Measurements from ENCODE around the gene HIVEP3. TPM values are rescaled to one million over a fixed set of nuclear protein-coding genes. Genes with fewer than 3 reads are reported as not detected.
"Not testable (repeated sequence)": the region's sequence is repeated elsewhere in the genome, so short reads cannot be mapped to it uniquely, and the experiment has no call there.

The HIVEP3 gene
- total RNA-seq, 4 donors from 2014 or later = 1.4 to 3.0 (median 2.3) TPM

- Histone ChIP-seq H3K9me3 (no peaks in the 10 kb centered on the region), H3K27me3 (no peaks in the 10 kb centered on the region), H3K4me1 (peaks cover 0 to 4% (median 0%) of the 10 kb centered on the region in 4 donors), H3K36me3 (no peaks in the 10 kb centered on the region), H3K27ac (replicated peaks in 1 of 4) (no peak overlapping the region), H3K4me3 (no peak overlapping the region)
- DNase-seq (ENCODE audit: extremely low spot score) = no peak
- TF ChIP-seq CTCF (IDR thresholded peaks at IDR 0.05) (no peak), EP300 (IDR thresholded peaks at IDR 0.05) (no peak), POLR2AphosphoS5 (IDR thresholded peaks at IDR 0.05) (no peak), POLR2A (IDR thresholded peaks at IDR 0.05; ENCODE audit: low read depth) (no peak)
- WGBS = 96% methylated on average over 15 of the region's 19 CpGs
- intact Hi-C loops (cut with DNase I) = no loop called here
These were observed 219.5 kb downstream of the HIVEP3 start for GRCh38 chr1:41698916-41699860.

GRCh38 chr1:41696381-41696780, 222.3 kb downstream of the HIVEP3 start:
- Histone ChIP-seq H3K9me3 (no peaks in the 10 kb centered on the region), H3K4me1 (peaks cover 0 to 4% (median 0%) of the 10 kb centered on the region in 4 donors), H3K36me3 (no peaks in the 10 kb centered on the region), H3K27ac (replicated peaks in 1 of 4) (no peak overlapping the region), H3K27me3 (no peaks in the 10 kb centered on the region), H3K4me3 (no peak overlapping the region)
- intact Hi-C loops (cut with DNase I) = no loop called here
- TF ChIP-seq EP300 (IDR thresholded peaks at IDR 0.05) = no peak
- TF ChIP-seq CTCF (IDR thresholded peaks at IDR 0.05) = no peak
- TF ChIP-seq POLR2AphosphoS5 (IDR thresholded peaks at IDR 0.05) = no peak
- TF ChIP-seq POLR2A (IDR thresholded peaks at IDR 0.05; ENCODE audit: low read depth) = no peak
- DNase-seq (ENCODE audit: extremely low spot score) = no peak
- WGBS = 96% methylated on average over 7 of the region's 9 CpGs

GRCh38 chr1:41695118-41695745, 223.5 kb downstream of the HIVEP3 start:
- Histone ChIP-seq H3K9me3 (no peaks in the 10 kb centered on the region), H3K27me3 (no peaks in the 10 kb centered on the region), H3K4me3 (no peak overlapping the region), H3K4me1 (peaks cover 0 to 4% (median 0%) of the 10 kb centered on the region in 4 donors), H3K36me3 (no peaks in the 10 kb centered on the region), H3K27ac (replicated peaks in 1 of 4) (no peak overlapping the region)
- DNase-seq (ENCODE audit: extremely low spot score) = no peak
- intact Hi-C loops (cut with DNase I) = no loop called here
- WGBS = 71% methylated on average over 3 of the region's 3 CpGs
- TF ChIP-seq POLR2AphosphoS5 (IDR thresholded peaks at IDR 0.05) = no peak
- no peak for TF ChIP-seq POLR2A (IDR thresholded peaks at IDR 0.05; ENCODE audit: low read depth)
- TF ChIP-seq EP300 (IDR thresholded peaks at IDR 0.05) = no peak
- TF ChIP-seq CTCF (IDR thresholded peaks at IDR 0.05) = no peak

- H3K9me3 ChIP-seq; H3K27ac ChIP-seq (replicated peaks in 1 of 4); DNase-seq (ENCODE audit: extremely low spot score); H3K4me1 ChIP-seq; H3K27me3 ChIP-seq; H3K4me3 ChIP-seq; H3K36me3 ChIP-seq; intact Hi-C loops (cut with DNase I): not testable (repeated sequence)
- 94% methylated on average over 10 of the region's 10 CpGs for WGBS
These were observed 226.8 kb downstream of the HIVEP3 start for GRCh38 chr1:41691966-41692365.

- no peak for TF ChIP-seq POLR2AphosphoS5 (IDR thresholded peaks at IDR 0.05)
- intact Hi-C loops (cut with DNase I) = no loop called here
- Histone ChIP-seq H3K9me3 (no peaks in the 10 kb centered on the region), H3K27ac (replicated peaks in 1 of 4) (no peak overlapping the region), H3K4me1 (peaks cover 0 to 4% (median 0%) of the 10 kb centered on the region in 4 donors), H3K36me3 (no peaks in the 10 kb centered on the region), H3K27me3 (no peaks in the 10 kb centered on the region), H3K4me3 (no peak overlapping the region)
- 89% methylated on average over 2 of the region's 2 CpGs for WGBS
- DNase-seq (ENCODE audit: extremely low spot score) = no peak
These were observed 227.3 kb downstream of the HIVEP3 start for GRCh38 chr1:41691424-41691823.
